NB4 (cell line): Measurements from ENCODE around the gene AMZ1.

Experiments used
- MYC ChIP-seq: IDR thresholded peaks from 2 replicates; pipeline ENCODE4 v1.6.1; 2011; ENCODE audit warnings: low read depth, low read length
- POLR2A ChIP-seq: IDR thresholded peaks from 2 replicates; pipeline ENCODE4 v1.6.1; 2011; ENCODE audit warnings: mild to moderate bottlenecking; ENCODE audit not compliant: insufficient read length; ENCODE audit errors: extremely low read depth
- TF ChIP-seq, protein P1 (sequence below): IDR thresholded peaks from one replicate; pipeline ENCODE4 v1.5.1; 2012; ENCODE audit warnings: low read depth, low read length

DNA sequence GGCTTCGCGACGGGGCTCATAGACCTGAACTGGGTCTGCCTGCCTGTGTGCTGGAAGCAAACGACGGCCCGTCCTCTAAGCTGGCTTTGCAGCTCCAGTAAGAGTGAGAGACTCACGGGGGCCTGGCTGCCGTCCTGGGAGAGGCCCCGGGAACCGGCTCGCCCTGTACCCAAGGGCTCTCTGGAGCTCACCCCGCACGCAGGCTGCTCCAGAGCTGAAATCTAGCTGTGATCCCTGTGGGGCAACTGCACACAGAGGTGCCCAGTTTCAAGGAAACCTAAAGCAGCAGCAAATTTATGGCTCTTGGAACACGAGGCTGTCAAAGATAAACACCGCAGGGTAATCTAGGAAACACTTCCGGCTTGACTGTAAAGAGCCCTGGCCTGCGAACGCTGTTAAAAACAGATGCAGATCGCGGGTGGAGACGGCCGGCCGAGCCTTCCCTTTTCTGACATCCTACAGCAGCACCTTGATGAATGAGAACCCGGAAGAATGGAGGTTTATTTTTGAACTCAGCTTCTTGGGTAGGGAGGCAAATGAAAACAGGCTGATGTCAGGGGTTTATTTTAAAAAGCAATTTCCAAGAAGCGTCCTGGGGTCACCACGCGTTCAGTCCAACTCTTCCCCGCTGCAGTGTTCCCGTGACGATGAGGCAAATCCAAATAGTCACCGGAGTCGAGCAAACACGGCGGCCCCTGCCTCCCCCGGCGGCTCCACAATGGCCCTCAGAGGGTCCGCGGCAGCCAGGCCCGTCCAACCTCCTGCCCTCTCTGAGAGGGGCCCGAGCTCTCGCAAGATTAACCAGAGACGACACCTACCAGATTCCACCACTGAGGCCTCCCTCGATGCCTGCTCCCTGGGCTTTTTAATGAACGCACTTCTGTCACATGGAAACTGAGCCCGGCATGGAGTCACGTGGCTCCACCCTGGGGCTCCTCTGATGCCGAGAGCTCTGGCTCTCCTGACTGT, 29.6 kb downstream of the AMZ1 start:
- TF ChIP-seq POLR2A (no peak), MYC (no peak)
- TF ChIP-seq, protein P1, sequence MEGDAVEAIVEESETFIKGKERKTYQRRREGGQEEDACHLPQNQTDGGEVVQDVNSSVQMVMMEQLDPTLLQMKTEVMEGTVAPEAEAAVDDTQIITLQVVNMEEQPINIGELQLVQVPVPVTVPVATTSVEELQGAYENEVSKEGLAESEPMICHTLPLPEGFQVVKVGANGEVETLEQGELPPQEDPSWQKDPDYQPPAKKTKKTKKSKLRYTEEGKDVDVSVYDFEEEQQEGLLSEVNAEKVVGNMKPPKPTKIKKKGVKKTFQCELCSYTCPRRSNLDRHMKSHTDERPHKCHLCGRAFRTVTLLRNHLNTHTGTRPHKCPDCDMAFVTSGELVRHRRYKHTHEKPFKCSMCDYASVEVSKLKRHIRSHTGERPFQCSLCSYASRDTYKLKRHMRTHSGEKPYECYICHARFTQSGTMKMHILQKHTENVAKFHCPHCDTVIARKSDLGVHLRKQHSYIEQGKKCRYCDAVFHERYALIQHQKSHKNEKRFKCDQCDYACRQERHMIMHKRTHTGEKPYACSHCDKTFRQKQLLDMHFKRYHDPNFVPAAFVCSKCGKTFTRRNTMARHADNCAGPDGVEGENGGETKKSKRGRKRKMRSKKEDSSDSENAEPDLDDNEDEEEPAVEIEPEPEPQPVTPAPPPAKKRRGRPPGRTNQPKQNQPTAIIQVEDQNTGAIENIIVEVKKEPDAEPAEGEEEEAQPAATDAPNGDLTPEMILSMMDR = no peak
